Pancreas (tissue), 10 donors: ENCODE data around the gene AP5M1. TPM values are rescaled to one million over a fixed set of nuclear protein-coding genes. Genes with fewer than 3 reads are reported as not detected.

Source experiments
- ATAC-seq, 4 donors: fragments of 200-7000 bp; cut with Tn5 transposase; one replicate each; pipeline versions ENCODE4 v1.8.0 to v1.9.1; 2020; ENCODE audit warnings: mild to moderate bottlenecking in 4 of 4, moderate library complexity in 4 of 4
- DNase-seq, 6 donors: peaks; one replicate each; pipeline ENCODE4 v3.0.0-alpha.2; 2020
- FAIRE-seq: peaks from 2 replicates; lab custom pipeline; 2012; peaks lifted over from hg19 to GRCh38; lab: Jason Lieb, UNC
- H3K27ac ChIP-seq, 4 donors: fragments of 200-600 bp; sonication (generic); 1 replicate in 3 of 4; 2 replicates in 1 of 4; pipeline versions ENCODE4 v1.5.0 to v1.8.0; 2020
- H3K27me3 ChIP-seq, 4 donors: fragments of 200-600 bp; one replicate each; pipeline ENCODE4 v1.8.0; 2021
- H3K36me3 ChIP-seq, 3 donors: fragments of 200-600 bp; sonication (generic) in 1 of 3; one replicate each; pipeline versions ENCODE4 v1.5.0 to v1.8.0; 2020 to 2021
- H3K4me1 ChIP-seq, 3 donors: fragments of 200-600 bp; one replicate each; pipeline ENCODE4 v1.8.0; 2021
- H3K4me3 ChIP-seq, 4 donors: fragments of 200-600 bp; sonication (generic) in 2 of 4; one replicate each; pipeline versions ENCODE4 v1.5.0 to v1.8.0; 2020 to 2021
- H3K9me3 ChIP-seq, 4 donors: fragments of 200-600 bp; one replicate each; pipeline ENCODE4 v1.8.0; 2021
- CTCF ChIP-seq, 4 donors: fragments of 200-600 bp; sonication (generic) in 3 of 4; IDR thresholded peaks; one replicate each; pipeline versions ENCODE4 v1.5.0 to v1.8.0; 2021; ENCODE audit warnings: antibody characterized with exemption in 4 of 4
- WGBS, 2 donors: extraction: QIAGEN DNeasy Blood & Tissue Kit; methylation state at CpG; one replicate each; pipeline ENCODE4 v1.1.7; 2013; 5-methylcytosine and 5-hydroxymethylcytosine counted together
- intact Hi-C, 3 donors: fragments of 100-400 bp; cut with DNase I; formaldehyde crosslinking; loops; one replicate each; pipeline versions ENCODE4 v1.11.1 to v1.14.2; 2022
- polyA plus RNA-seq, 2 donors: library from polyadenylated mRNA; stranded (reverse); fragments of 200-250 nt; gene quantifications; one replicate each; pipeline ENCODE4 v1.2.3, GENCODE V29; 2013
- total RNA-seq, 6 donors: library from RNA; stranded (reverse); fragmentation: NEBNext Ultra II Directional in 4 of 6; extraction: Animal tissue kit (Norgen Biotek cat#: 25700) in 4 of 6; gene quantifications; one replicate each; pipeline versions ENCODE4 v1.2.1 to v1.2.4, GENCODE V29; 2021 to 2023
- donor health status: healthy with polysubstance abuse.
- donor health status: DM: no; HTN: no; CAD: no; lungs with moderate emphysema.
- donor health status: DM: no; HTN: no; CAD: no.
- donor health status: control.
- donor health status: control.
- donor health status: Bipolar disorder and iron deficiency.
- donor health status: DM: yes; HTN: yes; CAD: no.
- donor health status: DM: no; HTN: no; CAD: no.
- donor health status: DM: no; HTN: no; CAD: no.
- donor health status: DM: yes; HTN: yes; CAD: no.

Gene AP5M1
- total and polyA plus RNA-seq, 8 donors, result 2.3 to 21.0 (median 10.6) TPM

GRCh38 chr14:57299511-57299910, 30.7 kb downstream of the AP5M1 start:
- peaks cover 0 to 18% (median 0%) of the 10 kb centered on the region in 4 donors for H3K27me3 ChIP-seq
- FAIRE-seq (no peak), ATAC-seq (no peak), DNase-seq (no peak)
- no peak overlapping the region for H3K27ac ChIP-seq
- TF ChIP-seq CTCF (IDR thresholded peaks at IDR 0.05), result no peak
- no peak overlapping the region for H3K4me3 ChIP-seq
- WGBS, 2 donors, result 79 to 80% methylated on average over 3 of the region's 3 CpGs
- H3K9me3 ChIP-seq, result no peaks in the 10 kb centered on the region
- H3K4me1 ChIP-seq, result no peaks in the 10 kb centered on the region
- intact Hi-C loops, result no loop called here
- H3K36me3 ChIP-seq, result no peaks in the 10 kb centered on the region

GRCh38 chr14:57302883-57303282, 34.1 kb downstream of the AP5M1 start:
- 62 to 81% methylated on average over 5 of the region's 5 CpGs for WGBS, 2 donors
- ATAC-seq (no peak), FAIRE-seq (no peak), DNase-seq (no peak)
- Histone ChIP-seq H3K4me3 (no peak overlapping the region), H3K4me1 (no peaks in the 10 kb centered on the region), H3K27ac (no peak overlapping the region), H3K9me3 (no peaks in the 10 kb centered on the region), H3K27me3 (peaks cover 0 to 18% (median 0%) of the 10 kb centered on the region in 4 donors), H3K36me3 (no peaks in the 10 kb centered on the region)
- intact Hi-C loops, result no loop called here
- no peak for TF ChIP-seq CTCF (IDR thresholded peaks at IDR 0.05)

- H3K4me3 ChIP-seq, result no peak overlapping the region
- no peak for DNase-seq
- intact Hi-C loops, result loop anchor here in 1 of 3 donors (10.0 kb wide), 1 partner anchor 820 kb away; no protein-coding TSS in a partner anchor
- no peaks in the 10 kb centered on the region for H3K36me3 ChIP-seq
- WGBS, 2 donors, result 69 to 70% methylated on average over 7 of the region's 7 CpGs
- H3K27me3 ChIP-seq, result no peaks in the 10 kb centered on the region
- no peak for FAIRE-seq
- TF ChIP-seq CTCF (IDR thresholded peaks at IDR 0.05), result no peak
- H3K27ac ChIP-seq, result no peak overlapping the region
- ATAC-seq, result no peak
- H3K9me3 ChIP-seq, result no peaks in the 10 kb centered on the region
- H3K4me1 ChIP-seq, result no peaks in the 10 kb centered on the region
These were observed 45.8 kb downstream of the AP5M1 start for GRCh38 chr14:57314396-57315089.

- Histone ChIP-seq H3K4me3 (no peak overlapping the region), H3K27ac (no peak overlapping the region), H3K4me1 (no peaks in the 10 kb centered on the region), H3K36me3 (no peaks in the 10 kb centered on the region), H3K9me3 (no peaks in the 10 kb centered on the region), H3K27me3 (no peaks in the 10 kb centered on the region)
- intact Hi-C loops, result loop anchor here in 1 of 3 donors (10.0 kb wide), 1 partner anchor 823 kb away; no protein-coding TSS in a partner anchor
- DNase-seq, result peak; percentile 56 to 77 (median 67)
- 1% methylated on average over 3 of the region's 3 CpGs for WGBS, 2 donors
- TF ChIP-seq CTCF (IDR thresholded peaks at IDR 0.05), result peak; percentile 74 to 87 (median 82)
- peak; percentile 48 to 90 (median 89) for ATAC-seq
- FAIRE-seq, result peak; percentile 93
These were observed 48.6 kb downstream of the AP5M1 start for GRCh38 chr14:57317248-57317833.
